Muscle of arm (tissue), 12 donors: Measurements from ENCODE around the gene HDAC7. TPM values are rescaled to one million over a fixed set of nuclear protein-coding genes. Genes with fewer than 3 reads are reported as not detected.
"Not testable (repeated sequence)": the region's sequence is repeated elsewhere in the genome, so short reads cannot be mapped to it uniquely, and the experiment has no call there.

Experiments used
- DNase-seq: peaks from one replicate; pipeline ENCODE4 v3.0.0-alpha.2; 2013
- polyA plus RNA-seq, 12 donors: library from polyadenylated mRNA; unstranded; fragments of 120-200 nt; gene quantifications; one replicate each; pipeline ENCODE4 v1.2.1, GENCODE V29; 2013; ENCODE audit not compliant: insufficient read length in 12 of 12

Gene HDAC7
- polyA plus RNA-seq, 12 donors = 46.9 to 128 (median 60.7) TPM; not detected in 1

- DNase-seq = no peak
Observed at GRCh38 chr12:47814539-47815170, 5.0 kb downstream of the HDAC7 start.

- no peak for DNase-seq
Observed at GRCh38 chr12:47813511-47814196, 6.0 kb downstream of the HDAC7 start.

GRCh38 chr12:47812797-47813510 is 6.7 kb downstream of the HDAC7 start:
- DNase-seq = no peak

GRCh38 chr12:47811581-47812484 is 7.9 kb downstream of the HDAC7 start:
- peak; percentile 87 for DNase-seq

- DNase-seq = no peak
Observed at GRCh38 chr12:47811072-47811396, 8.7 kb downstream of the HDAC7 start.

- not testable (repeated sequence) for DNase-seq
Observed at GRCh38 chr12:47809518-47809917, 10.2 kb downstream of the HDAC7 start.

- DNase-seq = no peak
Observed at GRCh38 chr12:47808574-47809365, 10.9 kb downstream of the HDAC7 start.

GRCh38 chr12:47808050-47808449 is 11.7 kb downstream of the HDAC7 start:
- no peak for DNase-seq

- no peak for DNase-seq
Observed at GRCh38 chr12:47807338-47807737, 12.4 kb downstream of the HDAC7 start.

- DNase-seq = no peak
Observed at GRCh38 chr12:47805417-47805816, 14.3 kb downstream of the HDAC7 start.

GRCh38 chr12:47804171-47804570 is 15.5 kb downstream of the HDAC7 start:
- no peak for DNase-seq

GRCh38 chr12:47803191-47803875 is 16.4 kb downstream of the HDAC7 start:
- no peak for DNase-seq

GRCh38 chr12:47802312-47802711 is 17.4 kb downstream of the HDAC7 start:
- DNase-seq = no peak

GRCh38 chr12:47801904-47802246 is 17.8 kb downstream of the HDAC7 start:
- DNase-seq = no peak

GRCh38 chr12:47801170-47801903 is 18.4 kb downstream of the HDAC7 start:
- DNase-seq = no peak

- no peak for DNase-seq
Observed at GRCh38 chr12:47800582-47800981, 19.1 kb downstream of the HDAC7 start.

- DNase-seq = no peak
Observed at GRCh38 chr12:47799357-47799955, 20.2 kb downstream of the HDAC7 start.

GRCh38 chr12:47798382-47798948 is 21.2 kb downstream of the HDAC7 start:
- DNase-seq = no peak

- DNase-seq = no peak
Observed at GRCh38 chr12:47797441-47797840, 22.3 kb downstream of the HDAC7 start.
